Heart left ventricle (tissue), 16 donors: ENCODE measurements around the gene TMEM205. TPM values are rescaled to one million over a fixed set of nuclear protein-coding genes. Genes with fewer than 3 reads are reported as not detected.

Experiments
- ATAC-seq, 4 donors: fragments of 200-7000 bp; cut with Tn5 transposase; one replicate each; pipeline ENCODE4 v1.9.1; 2020 to 2022; ENCODE audit warnings: moderate library complexity in 4 of 4, mild to moderate bottlenecking in 3 of 4, moderate number of reproducible peaks in 1 of 4
- DNase-seq, 5 donors: peaks; one replicate each; pipeline ENCODE4 v3.0.0-alpha.2; 2020
- H3K27ac ChIP-seq, 12 donors: fragments of 200-600 bp; sonication (generic) in 4 of 12; one replicate each; pipeline versions ENCODE4 v1.5.0 to v1.8.0; 2016 to 2022; ENCODE audit warnings: mild to moderate bottlenecking in 2 of 12
- H3K27me3 ChIP-seq, 9 donors: fragments of 200-600 bp; sonication (generic) in 2 of 9; one replicate each; pipeline versions ENCODE4 v1.5.1 to v1.8.0; 2016 to 2022; ENCODE audit warnings: mild to moderate bottlenecking in 3 of 9
- H3K36me3 ChIP-seq, 9 donors: fragments of 200-600 bp; sonication (generic) in 2 of 9; one replicate each; pipeline versions ENCODE4 v1.5.0 to v1.8.0; 2018 to 2022; ENCODE audit warnings: mild to moderate bottlenecking in 2 of 9
- H3K4me1 ChIP-seq, 12 donors: fragments of 200-600 bp; sonication (generic) in 4 of 12; one replicate each; pipeline versions ENCODE4 v1.5.0 to v1.8.0; 2016 to 2022; ENCODE audit warnings: mild to moderate bottlenecking in 3 of 12
- H3K4me3 ChIP-seq, 12 donors: fragments of 200-600 bp; sonication (generic) in 4 of 12; one replicate each; pipeline versions ENCODE4 v1.5.0 to v1.8.0; 2017 to 2022; ENCODE audit warnings: mild to moderate bottlenecking in 9 of 12, moderate library complexity in 4 of 12
- H3K9me3 ChIP-seq, 12 donors: fragments of 200-600 bp; sonication (generic) in 4 of 12; one replicate each; pipeline versions ENCODE4 v1.5.0 to v1.8.0; 2016 to 2022; ENCODE audit warnings: mild to moderate bottlenecking in 1 of 12
- CTCF ChIP-seq, 12 donors: fragments of 200-600 bp; sonication (generic) in 4 of 12; IDR thresholded peaks; one replicate each; pipeline versions ENCODE4 v1.5.0 to v1.8.0; 2018 to 2022; ENCODE audit warnings: antibody characterized with exemption in 12 of 12, mild to moderate bottlenecking in 5 of 12
- POLR2A ChIP-seq, 2 donors: fragments of 450-650 bp; IDR thresholded peaks; one replicate each; pipeline ENCODE4 v1.6.1; 2017; ENCODE audit warnings: antibody characterized with exemption in 2 of 2, mild to moderate bottlenecking in 2 of 2, moderate library complexity in 2 of 2
- WGBS, 4 donors: extraction: QIAGEN DNeasy Blood & Tissue Kit in 2 of 4; methylation state at CpG; one replicate each; pipeline versions ENCODE4 v1.1.5 to v1.1.7; 2013 to 2018; 5-methylcytosine and 5-hydroxymethylcytosine counted together
- intact Hi-C, 10 donors: fragments of 100-400 bp; cut with DNase I; formaldehyde crosslinking; loops; one replicate each; pipeline versions ENCODE4 v1.11.1 to v1.14.2; 2022
- polyA plus RNA-seq, 2 donors: library from polyadenylated mRNA; stranded (reverse); fragments of 200-250 nt; gene quantifications; one replicate each; pipeline ENCODE4 v1.2.3, GENCODE V29; 2013
- total RNA-seq, 9 donors: library from RNA; depleted of rRNA in 2 of 9; stranded (reverse); fragments of >200 nt in 2 of 9; fragmentation: NEBNext Ultra II Directional in 3 of 9; extraction: Animal tissue kit (Norgen Biotek cat#: 25700) in 3 of 9; gene quantifications; one replicate each; pipeline versions ENCODE4 v1.1.0 to v1.2.4, GENCODE V29; 2016 to 2023
- donor health status: ischemic (EF 13 %, LVEDD 7.1; RV severe dilation, severe dysfunction).
- donor health status: healthy with polysubstance abuse.
- donor health status: DM: no; HTN: yes; CAD: no.
- donor health status: DM: no; HTN: no; CAD: no.
- donor health status: ischemic (EF 25% LVEDD 6.9; RV normal size, moderate dysfunction).
- donor health status: ischemic (EF 25% LVEDD 5.7; RV mildly dilated, moderate dysfunction).
- donor health status: healthy.
- donor health status: DM: yes; HTN: yes; CAD: no.
- donor health status: ischemic (EF 35%, LVEDD 5.7; RV mildly dilated, moderate dysfunction).
- donor health status: nonischemic (EF 11% LVEDD 7.7; RV severe dilation, severe dysfunction).
- donor health status: DM: yes; HTN: yes; CAD: no.
- donor health status: PGD.
- donor health status: ischemic (EF 29% LVEDD 5.4; RV normal size, mild dysfunction).
- donor health status: nonischemic (EF 23%, LVEDD 6.1; RV moderate dilation, normal function).

The TMEM205 gene
- total and polyA plus RNA-seq, 11 donors: 68.3 to 372 (median 90.6) TPM

GRCh38 chr19:11378319-11379189, 32.5 kb upstream of the TMEM205 start:
- intact Hi-C loops: loop anchor here in 8 of 10 donors (5.0 to 10.0 kb wide), 3 partner anchors 64 to 216 kb away; partner anchors contain the start of genes TSPAN16 (in 6 of the 8) and ZNF627 (in 1 of the 8)
- 52 to 67% (median 55%) methylated on average over 3 to 8 of the region's 8 CpGs for WGBS, 4 donors
- no peak for ATAC-seq
- DNase-seq: peak in 2 of 5 donors; percentile 38 to 64
- H3K27ac ChIP-seq: peak overlapping the region in 2 of 12 donors; percentile 18 to 97
- TF ChIP-seq POLR2A (IDR thresholded peaks at IDR 0.05): no peak
- TF ChIP-seq CTCF (IDR thresholded peaks at IDR 0.05): peak; percentile 24 to 62 (median 46)
- H3K4me3 ChIP-seq: no peak overlapping the region
- H3K27me3 ChIP-seq: peaks cover 0 to 16% (median 3%) of the 10 kb centered on the region in 9 donors
- H3K4me1 ChIP-seq: peaks cover 7 to 82% (median 46%) of the 10 kb centered on the region in 12 donors
- H3K9me3 ChIP-seq: no peaks in the 10 kb centered on the region
- peaks cover 0 to 7% (median 5%) of the 10 kb centered on the region in 9 donors for H3K36me3 ChIP-seq

- no peaks in the 10 kb centered on the region for H3K9me3 ChIP-seq
- TF ChIP-seq POLR2A (IDR thresholded peaks at IDR 0.05) (no peak), CTCF (IDR thresholded peaks at IDR 0.05) (no peak)
- peaks cover 0 to 9% (median 0%) of the 10 kb centered on the region in 9 donors for H3K27me3 ChIP-seq
- DNase-seq: no peak
- intact Hi-C loops: loop anchor here in 8 of 10 donors (5.0 to 10.0 kb wide), 3 partner anchors 65 to 217 kb away; partner anchors contain the start of genes TSPAN16 (in 6 of the 8) and ZNF627 (in 1 of the 8)
- WGBS, 4 donors: 93 to 100% (median 98%) methylated on average over 3 of the region's 3 CpGs
- H3K4me3 ChIP-seq: no peak overlapping the region
- peak overlapping the region in 3 of 12 donors; percentile 24 to 97 (median 97) for H3K27ac ChIP-seq
- ATAC-seq: no peak
- H3K4me1 ChIP-seq: peaks cover 7 to 75% (median 39%) of the 10 kb centered on the region in 12 donors
- H3K36me3 ChIP-seq: peaks cover 0 to 7% (median 5%) of the 10 kb centered on the region in 9 donors
Observed at GRCh38 chr19:11377756-11378155, 31.7 kb upstream of the TMEM205 start.

- peak overlapping the region in 6 of 12 donors; percentile 3 to 97 (median 60) for H3K27ac ChIP-seq
- intact Hi-C loops: loop anchor here in 8 of 10 donors (5.0 to 10.0 kb wide), 3 partner anchors 65 to 218 kb away; partner anchors contain the start of genes TSPAN16 (in 6 of the 8) and ZNF627 (in 1 of the 8)
Observed at GRCh38 chr19:11377237-11377636, 31.2 kb upstream of the TMEM205 start.

GRCh38 chr19:11375143-11375948, 29.3 kb upstream of the TMEM205 start:
- H3K36me3 ChIP-seq: peaks cover 0 to 7% (median 5%) of the 10 kb centered on the region in 9 donors
- 11 to 15% (median 14%) methylated on average over 20 to 27 of the region's 27 CpGs for WGBS, 4 donors
- ATAC-seq (peak in 2 of 4 donors; percentile 3 to 6), DNase-seq (peak; percentile 49 to 73 (median 49))
- TF ChIP-seq CTCF (IDR thresholded peaks at IDR 0.05) (no peak), POLR2A (IDR thresholded peaks at IDR 0.05) (peak in 1 of 2 donors; percentile 81)
- intact Hi-C loops: loop anchor here in 8 of 10 donors (2.0 to 10.0 kb wide), 4 partner anchors 59 to 219 kb away; partner anchors contain the start of genes TSPAN16 (in 6 of the 8), ODAD3 (in 3 of the 8), PRKCSH (in 3 of the 8) and ZNF627 (in 1 of the 8)
- no peaks in the 10 kb centered on the region for H3K27me3 ChIP-seq
- H3K27ac ChIP-seq: peak overlapping the region; percentile 90 to 100 (median 96)
- H3K4me3 ChIP-seq: peak overlapping the region; percentile 4 to 90 (median 70)
- H3K9me3 ChIP-seq: no peaks in the 10 kb centered on the region
- H3K4me1 ChIP-seq: peaks cover 7 to 56% (median 25%) of the 10 kb centered on the region in 12 donors

More at GRCh38 chr19:11377237-11377636, 31.2 kb upstream of the TMEM205 start:
- no peaks in the 10 kb centered on the region for H3K9me3 ChIP-seq
- peaks cover 0 to 4% (median 0%) of the 10 kb centered on the region in 9 donors for H3K27me3 ChIP-seq
- peaks cover 7 to 70% (median 37%) of the 10 kb centered on the region in 12 donors for H3K4me1 ChIP-seq
- H3K36me3 ChIP-seq: peaks cover 0 to 7% (median 5%) of the 10 kb centered on the region in 9 donors
- TF ChIP-seq POLR2A (IDR thresholded peaks at IDR 0.05): no peak
- no peak overlapping the region for H3K4me3 ChIP-seq
- ATAC-seq (no peak), DNase-seq (no peak)
